H1 (cell line): Measurements from ENCODE around the gene FKTN.

Source experiments
- CHD2 ChIP-seq: IDR thresholded peaks from 2 replicates; pipeline ENCODE4 v1.6.1; 2012; ENCODE audit warnings: low read length, improper control_type of control experiment
- EP300 ChIP-seq, 2 experiments: IDR thresholded peaks; 1 replicate in 1 of 2; 2 replicates in 1 of 2; pipeline ENCODE4 v1.6.1; 2011 to 2012; ENCODE audit warnings: low read depth in 2 of 2, low read length in 2 of 2, mild to moderate bottlenecking in 2 of 2, borderline replicate concordance in 1 of 2, inconsistent platforms in 1 of 2, moderate library complexity in 1 of 2
- EZH2 ChIP-seq: fragments of 200-600 bp; sonication (generic); IDR thresholded peaks from 2 replicates; pipeline ENCODE4 v1.7.1; 2012; ENCODE audit warnings: low read depth, mild to moderate bottlenecking, moderate library complexity, low read length, inconsistent platforms; ENCODE audit not compliant: severe bottlenecking
- JUND ChIP-seq: IDR thresholded peaks from 2 replicates; pipeline ENCODE4 v1.6.1; 2011; ENCODE audit warnings: mild to moderate bottlenecking, improper control_type of control experiment, low read length
- RAD21 ChIP-seq, 2 experiments: IDR thresholded peaks in 1 of 2; conservative IDR thresholded peaks in 1 of 2; 2 replicates each; pipeline ENCODE4 v1.6.1; 2011; ENCODE audit warnings: low read depth in 2 of 2, low read length in 2 of 2, improper control_type of control experiment in 1 of 2, inconsistent platforms in 1 of 2, mild to moderate bottlenecking in 1 of 2, moderate library complexity in 1 of 2
- SIN3A ChIP-seq, 2 experiments: IDR thresholded peaks in 1 of 2; conservative IDR thresholded peaks in 1 of 2; 2 replicates each; pipeline ENCODE4 v1.6.1; 2011 to 2012; ENCODE audit warnings: low read length in 2 of 2, improper control_type of control experiment in 1 of 2, low read depth in 1 of 2, mild to moderate bottlenecking in 1 of 2
- SP1 ChIP-seq: IDR thresholded peaks from 2 replicates; pipeline ENCODE4 v1.6.1; 2011; ENCODE audit warnings: low read depth, low read length
- SRF ChIP-seq: IDR thresholded peaks from 2 replicates; pipeline ENCODE4 v1.6.1; 2011; ENCODE audit warnings: mild to moderate bottlenecking, low read depth, low read length, moderate library complexity
- TF ChIP-seq, protein P1 (sequence below), 3 experiments: IDR thresholded peaks; 1 replicate in 2 of 3; 2 replicates in 1 of 3; pipeline versions ENCODE4 v1.5.1 to v1.6.1; 2011; ENCODE audit warnings: low read length in 3 of 3, mild to moderate bottlenecking in 3 of 3, inconsistent platforms in 2 of 3, low read depth in 1 of 3, moderate library complexity in 1 of 3; ENCODE audit not compliant: insufficient read depth in 1 of 3; ENCODE audit errors: control extremely low read depth in 1 of 3

DNA sequence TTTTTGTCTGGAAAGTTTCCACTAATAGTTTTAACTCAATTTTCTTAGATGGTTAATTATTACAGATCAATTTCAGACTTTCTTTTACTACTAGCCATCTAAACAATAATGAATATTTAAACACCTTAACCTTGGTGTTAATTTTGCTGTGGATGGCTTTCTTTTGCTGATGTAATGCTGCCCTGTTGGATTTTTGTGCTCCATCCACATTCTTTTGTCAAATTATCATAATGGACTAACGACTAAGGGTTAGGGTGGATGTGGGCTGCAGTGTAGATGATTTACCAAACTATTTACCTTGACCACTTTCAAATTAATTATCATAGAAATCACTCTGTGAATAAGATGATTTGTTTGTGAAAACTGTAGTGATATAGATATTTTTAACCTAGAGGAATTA, 120.8 kb downstream of the FKTN start:
- no peak for TF ChIP-seq RAD21 (IDR thresholded peaks at IDR 0.05 in 1 of 2, conservative IDR thresholded peaks at IDR 0.05 in 1 of 2; ENCODE audit: low read depth in 2 of 2, low read length in 2 of 2)
- TF ChIP-seq, protein P1, sequence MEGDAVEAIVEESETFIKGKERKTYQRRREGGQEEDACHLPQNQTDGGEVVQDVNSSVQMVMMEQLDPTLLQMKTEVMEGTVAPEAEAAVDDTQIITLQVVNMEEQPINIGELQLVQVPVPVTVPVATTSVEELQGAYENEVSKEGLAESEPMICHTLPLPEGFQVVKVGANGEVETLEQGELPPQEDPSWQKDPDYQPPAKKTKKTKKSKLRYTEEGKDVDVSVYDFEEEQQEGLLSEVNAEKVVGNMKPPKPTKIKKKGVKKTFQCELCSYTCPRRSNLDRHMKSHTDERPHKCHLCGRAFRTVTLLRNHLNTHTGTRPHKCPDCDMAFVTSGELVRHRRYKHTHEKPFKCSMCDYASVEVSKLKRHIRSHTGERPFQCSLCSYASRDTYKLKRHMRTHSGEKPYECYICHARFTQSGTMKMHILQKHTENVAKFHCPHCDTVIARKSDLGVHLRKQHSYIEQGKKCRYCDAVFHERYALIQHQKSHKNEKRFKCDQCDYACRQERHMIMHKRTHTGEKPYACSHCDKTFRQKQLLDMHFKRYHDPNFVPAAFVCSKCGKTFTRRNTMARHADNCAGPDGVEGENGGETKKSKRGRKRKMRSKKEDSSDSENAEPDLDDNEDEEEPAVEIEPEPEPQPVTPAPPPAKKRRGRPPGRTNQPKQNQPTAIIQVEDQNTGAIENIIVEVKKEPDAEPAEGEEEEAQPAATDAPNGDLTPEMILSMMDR (IDR thresholded peaks at IDR 0.05; ENCODE audit: control extremely low read depth in 1 of 3, insufficient read depth in 1 of 3, low read depth in 1 of 3, low read length in 3 of 3) = no peak
- no peak for TF ChIP-seq JUND
- TF ChIP-seq SRF = no peak
- no peak for TF ChIP-seq SP1
- no peak for TF ChIP-seq EP300 (IDR thresholded peaks at IDR 0.05; ENCODE audit: borderline replicate concordance in 1 of 2, low read depth in 2 of 2, low read length in 2 of 2)
- TF ChIP-seq EZH2 = no peak
- TF ChIP-seq SIN3A (conservative IDR thresholded peaks at IDR 0.05 in 1 of 2, IDR thresholded peaks at IDR 0.05 in 1 of 2; ENCODE audit: low read depth in 1 of 2, low read length in 2 of 2) = no peak
- no peak for TF ChIP-seq CHD2
